Measurements from ENCODE around the gene POLD4.

Gene POLD4

GRCh38 chr11:67387518-67387917, 34.2 kb upstream of the POLD4 start:
- no peak for DNase-seq

- no peak for DNase-seq
These were observed 33.7 kb upstream of the POLD4 start for GRCh38 chr11:67387069-67387468.

- DNase-seq: peak; percentile 57
These were observed 31.6 kb upstream of the POLD4 start for GRCh38 chr11:67384851-67385366.

- DNase-seq: peak; percentile 77
These were observed 29.2 kb upstream of the POLD4 start for GRCh38 chr11:67382276-67383136.

- no peak for DNase-seq
These were observed 28.1 kb upstream of the POLD4 start for GRCh38 chr11:67381244-67381972.

GRCh38 chr11:67379061-67380058, 26.0 kb upstream of the POLD4 start:
- no peak for DNase-seq

- DNase-seq: no peak
These were observed 25.2 kb upstream of the POLD4 start for GRCh38 chr11:67378544-67378943.

GRCh38 chr11:67376873-67377808, 23.8 kb upstream of the POLD4 start:
- DNase-seq: no peak

- DNase-seq: no peak
These were observed 22.9 kb upstream of the POLD4 start for GRCh38 chr11:67376063-67376820.

- no peak for DNase-seq
These were observed 22.1 kb upstream of the POLD4 start for GRCh38 chr11:67375320-67376055.

GRCh38 chr11:67374571-67375281, 21.4 kb upstream of the POLD4 start:
- no peak for DNase-seq

GRCh38 chr11:67373648-67374570, 20.6 kb upstream of the POLD4 start:
- peak; percentile 56 for DNase-seq

GRCh38 chr11:67372993-67373647, 19.8 kb upstream of the POLD4 start, which contains the start of gene CLCF1:
CLCF1 (minus strand) TSS chr11:67373598; CDS start chr11:67373539, 59 bp downstream.
- DNase-seq: peak; percentile 73

- peak; percentile 47 for DNase-seq
These were observed 19.1 kb upstream of the POLD4 start for GRCh38 chr11:67372321-67372992.

- DNase-seq: no peak
These were observed 18.6 kb upstream of the POLD4 start for GRCh38 chr11:67371911-67372320.

GRCh38 chr11:67371189-67371910, 18.0 kb upstream of the POLD4 start:
- peak; percentile 33 for DNase-seq
